IMR-90 (cell line): ENCODE measurements around the gene UNC93B1. TPM values are rescaled to one million over a fixed set of nuclear protein-coding genes. Genes with fewer than 3 reads are reported as not detected.

Source experiments
- ATAC-seq: fragments of 200-7000 bp; cut with Tn5 transposase; 2 replicates; pipeline ENCODE4 v1.9.1; 2020; ENCODE audit warnings: low read depth, mild to moderate bottlenecking, moderate library complexity
- BruUV-seq: library from RNA; stranded (reverse); fragments of 400-500 nt; replicated peaks from 2 replicates; lab custom pipeline; 2021; lab: Mats Ljungman, UMichigan
- CTCF ChIA-PET: fragments of 300-600 bp; formaldehyde crosslinking; extraction: SDS; loops from one replicate; lab custom pipeline; 2021; ENCODE audit warnings: antibody characterized with exemption; lab: Yijun Ruan, JAX
- POLR2A ChIA-PET: fragments of 300-600 bp; sonication (Branson Sonifier 250); formaldehyde crosslinking; loops from one replicate; lab custom pipeline; 2022; ENCODE audit warnings: antibody characterized with exemption; ENCODE audit not compliant: unreplicated experiment; lab: Charles Lee
- DNase-seq: peaks from one replicate; pipeline ENCODE4 v3.0.0; 2013
- H2AFZ ChIP-seq: replicated peaks from 2 replicates; pipeline ENCODE3; 2013; ENCODE audit warnings: low read length, mild to moderate bottlenecking; ENCODE audit not compliant: poor library complexity
- H2AK5ac ChIP-seq: 2 replicates; pipeline ENCODE4 v1.6.1; 2013; ENCODE audit warnings: low read depth, low read length, inconsistent platforms
- H2AK9ac ChIP-seq: replicated peaks from 2 replicates; pipeline ENCODE3; 2013; ENCODE audit warnings: mild to moderate bottlenecking, low read depth, low read length, moderate library complexity; ENCODE audit not compliant: poor library complexity
- H2BK120ac ChIP-seq: 2 replicates; pipeline ENCODE4 v1.6.1; 2013; ENCODE audit warnings: low read depth, low read length, inconsistent platforms
- H2BK15ac ChIP-seq: 3 replicates; pipeline ENCODE4 v1.6.1; 2013; ENCODE audit warnings: low read depth, low read length, inconsistent platforms
- H2BK20ac ChIP-seq: 2 replicates; pipeline ENCODE4 v1.6.1; 2013; ENCODE audit warnings: low read depth, mild to moderate bottlenecking, inconsistent platforms, low read length, moderate library complexity
- H2BK5ac ChIP-seq: 2 replicates; pipeline ENCODE4 v1.6.1; 2013; ENCODE audit warnings: mild to moderate bottlenecking, low read depth, low read length, inconsistent platforms; ENCODE audit not compliant: poor library complexity, severe bottlenecking
- H3K14ac ChIP-seq: replicated peaks from 2 replicates; pipeline ENCODE4 v1.6.1; 2013; ENCODE audit warnings: low read depth, low read length, inconsistent platforms
- H3K18ac ChIP-seq: 2 replicates; pipeline ENCODE4 v1.6.1; 2013; ENCODE audit warnings: low read depth, low read length, control low read depth
- H3K23ac ChIP-seq: 2 replicates; pipeline ENCODE4 v1.6.1; 2013; ENCODE audit warnings: low read depth, low read length, inconsistent platforms
- H3K27ac ChIP-seq: 2 replicates; pipeline ENCODE4 v1.5.1; 2013; ENCODE audit warnings: mild to moderate bottlenecking, control low read depth, low read length; ENCODE audit not compliant: insufficient read depth
- H3K27me3 ChIP-seq: 2 replicates; pipeline ENCODE4 v1.6.1; 2013; ENCODE audit warnings: low read length; ENCODE audit not compliant: control insufficient read depth, insufficient read depth
- H3K36me3 ChIP-seq: 2 replicates; pipeline ENCODE4 v1.6.1; 2013; ENCODE audit warnings: low read length, mixed read lengths; ENCODE audit not compliant: control insufficient read depth, insufficient read depth
- H3K4ac ChIP-seq: 2 replicates; pipeline ENCODE4 v1.6.1; 2013; ENCODE audit warnings: low read depth, low read length, inconsistent platforms
- H3K4me1 ChIP-seq: 2 replicates; pipeline ENCODE4 v1.6.1; 2013; ENCODE audit warnings: low read length, mixed read lengths; ENCODE audit not compliant: control insufficient read depth, insufficient read depth
- H3K4me2 ChIP-seq: 2 replicates; pipeline ENCODE4 v1.6.1; 2013; ENCODE audit warnings: low read depth, mild to moderate bottlenecking, control low read depth, low read length, moderate library complexity
- H3K4me3 ChIP-seq: 2 replicates; pipeline ENCODE4 v1.5.1; 2013; ENCODE audit warnings: low read depth, mild to moderate bottlenecking, control low read depth, low read length, moderate library complexity; ENCODE audit not compliant: insufficient read depth
- H3K56ac ChIP-seq: 2 replicates; pipeline ENCODE4 v1.6.1; 2013; ENCODE audit warnings: low read length, inconsistent platforms; ENCODE audit not compliant: insufficient read depth; ENCODE audit errors: extremely low read depth
- H3K79me1 ChIP-seq, 2 experiments: 2 replicates each; pipeline ENCODE4 v1.6.1; 2013; ENCODE audit warnings: low read length in 2 of 2, inconsistent platforms in 1 of 2, low read depth in 1 of 2
- H3K9ac ChIP-seq: 2 replicates; pipeline ENCODE4 v1.6.1; 2013; ENCODE audit warnings: low read depth, low read length, control low read depth
- H3K9me1 ChIP-seq: 2 replicates; pipeline ENCODE4 v1.6.1; 2013; ENCODE audit warnings: low read length, inconsistent platforms; ENCODE audit not compliant: insufficient read depth
- H3K9me3 ChIP-seq: 2 replicates; pipeline ENCODE4 v1.6.1; 2013; ENCODE audit warnings: low read length; ENCODE audit not compliant: control insufficient read depth, insufficient read depth
- H4K20me1 ChIP-seq: 2 replicates; pipeline ENCODE4 v1.6.1; 2013; ENCODE audit warnings: low read length, inconsistent platforms; ENCODE audit not compliant: insufficient read depth
- H4K5ac ChIP-seq: 2 replicates; pipeline ENCODE4 v1.6.1; 2013; ENCODE audit warnings: mild to moderate bottlenecking, low read depth, low read length, control low read depth
- H4K8ac ChIP-seq, 2 experiments: 2 replicates each; pipeline ENCODE4 v1.6.1; 2013; ENCODE audit warnings: low read depth in 2 of 2, low read length in 2 of 2, control low read depth in 1 of 2, inconsistent platforms in 1 of 2
- H4K91ac ChIP-seq: 2 replicates; pipeline ENCODE4 v1.6.1; 2013; ENCODE audit warnings: low read depth, low read length, inconsistent platforms; ENCODE audit not compliant: insufficient read depth
- BHLHE40 ChIP-seq: fragments of 150-350 bp; IDR thresholded peaks from 2 replicates; pipeline ENCODE4 v1.6.1; 2016; ENCODE audit warnings: mild to moderate bottlenecking, low read depth, low read length
- CEBPB ChIP-seq: IDR thresholded peaks from 2 replicates; pipeline ENCODE4 v1.6.1; 2012; ENCODE audit warnings: low read depth, low read length, improper control_type of control experiment
- CHD1 ChIP-seq: IDR thresholded peaks from 2 replicates; pipeline ENCODE4 v1.6.1; 2012; ENCODE audit warnings: low read depth, low read length, improper control_type of control experiment
- FOS ChIP-seq: fragments of 150-350 bp; IDR thresholded peaks from 2 replicates; pipeline ENCODE4 v1.6.1; 2016; ENCODE audit warnings: low read depth, low read length
- MAFK ChIP-seq: IDR thresholded peaks from 2 replicates; pipeline ENCODE4 v1.6.1; 2012; ENCODE audit warnings: low read depth, low read length, improper control_type of control experiment
- MAZ ChIP-seq: IDR thresholded peaks from 2 replicates; pipeline ENCODE4 v1.6.1; 2012; ENCODE audit warnings: low read depth, mild to moderate bottlenecking, low read length, improper control_type of control experiment, moderate library complexity, borderline replicate concordance
- MXI1 ChIP-seq: IDR thresholded peaks from 2 replicates; pipeline ENCODE4 v1.6.1; 2012; ENCODE audit warnings: low read depth, mild to moderate bottlenecking, low read length, moderate library complexity, borderline replicate concordance
- NFE2L2 ChIP-seq: fragments of 150-350 bp; IDR thresholded peaks from 2 replicates; pipeline ENCODE4 v1.6.1; 2016; ENCODE audit warnings: low read depth, mild to moderate bottlenecking, low read length
- RAD21 ChIP-seq: IDR thresholded peaks from 2 replicates; pipeline ENCODE4 v1.6.1; 2012; ENCODE audit warnings: low read length, improper control_type of control experiment
- RCOR1 ChIP-seq: IDR thresholded peaks from 2 replicates; pipeline ENCODE4 v1.6.1; 2012; ENCODE audit warnings: mild to moderate bottlenecking, low read length, improper control_type of control experiment; ENCODE audit not compliant: insufficient replicate concordance
- RFX5 ChIP-seq: IDR thresholded peaks from 2 replicates; pipeline ENCODE4 v1.8.0; 2012; ENCODE audit warnings: low read depth, mild to moderate bottlenecking, low read length, moderate library complexity
- USF2 ChIP-seq: fragments of 150-350 bp; IDR thresholded peaks from 2 replicates; pipeline ENCODE4 v1.6.1; 2017; ENCODE audit warnings: mild to moderate bottlenecking, antibody characterized with exemption, low read length, low read depth
- WGBS, 2 experiments: methylation state at CpG; one replicate each; pipeline versions ENCODE4 v1.1.5 to v1.1.7; 2013; ENCODE audit warnings: missing lambda C conversion rate in 2 of 2; ENCODE audit not compliant: insufficient read length in 1 of 2; ENCODE audit errors: extremely low coverage in 2 of 2; 5-methylcytosine and 5-hydroxymethylcytosine counted together
- dilution Hi-C: fragments of 300-500 bp; cut with HindIII; formaldehyde crosslinking; loops from one replicate; pipeline ENCODE4 v1.14.3; 2018; ENCODE audit warnings: low sequenced_read_pairs; ENCODE audit not compliant: unreplicated experiment
- in situ Hi-C: fragments of 300-500 bp; cut with MboI; formaldehyde crosslinking; loops from 3 replicates; pipeline ENCODE4 v1.14.3; 2019; ENCODE audit warnings: low sequenced_read_pairs, inconsistent platforms, mixed read lengths
- intact Hi-C: fragments of 100-400 bp; cut with micrococcal nuclease; formaldehyde crosslinking; loops from 2 replicates; pipeline ENCODE4 v1.10.0; 2022
- polyA plus RNA-seq, 3 experiments: library from polyadenylated mRNA; depleted of rRNA; stranded (reverse); fragments of >200 nt; gene quantifications; 2 replicates each; pipeline ENCODE4 v1.2.3, GENCODE V29; 2012; ENCODE audit warnings: low replicate concordance in 1 of 3
- total RNA-seq: library from RNA; depleted of rRNA; stranded (reverse); fragments of >200 nt; gene quantifications from 2 replicates; pipeline ENCODE4 v1.2.3, GENCODE V29; 2012
- TF ChIP-seq, protein P1 (sequence below): fragments of 150-350 bp; IDR thresholded peaks from 2 replicates; pipeline ENCODE4 v1.6.1; 2016; ENCODE audit warnings: low read depth, mild to moderate bottlenecking, low read length, moderate library complexity, borderline replicate concordance
- TF ChIP-seq, protein P2 (sequence below): conservative IDR thresholded peaks from 2 replicates; pipeline ENCODE4 v1.5.1; 2012; ENCODE audit warnings: mild to moderate bottlenecking, low read depth, low read length, improper control_type of control experiment

UNC93B1 gene
- total and polyA plus RNA-seq, 2 of the 4 experiments (the other 2 are of a cell fraction), result 10.9 to 19.2 TPM

GRCh38 chr11:68002575-68002937 lies 1.3 kb downstream of the UNC93B1 start (continued):
- TF ChIP-seq FOS (no peak), RAD21 (no peak), BHLHE40 (no peak), CEBPB (no peak), RFX5 (no peak)

- no TSS peak for BruUV-seq
- Histone ChIP-seq H2AFZ (no peak overlapping the region), H3K14ac (no peak overlapping the region), H3K23ac (no peak overlapping the region), H2BK5ac (no peak overlapping the region), H3K4ac (no peak overlapping the region), H3K9ac (no peak overlapping the region), H3K36me3 (no peaks in the 10 kb centered on the region), H3K9me1 (peaks cover 5% of the 10 kb centered on the region; the same call in 1 of the 2 replicates), H3K27ac (no peak overlapping the region), H3K4me1 (peaks cover 5% of the 10 kb centered on the region), H4K20me1 (no peaks in the 10 kb centered on the region), H2BK120ac (no peak overlapping the region), H3K18ac (no peak overlapping the region), H3K9me3 (no peaks in the 10 kb centered on the region), H4K8ac (no peak overlapping the region), H2BK15ac (no peak overlapping the region), H3K56ac (no peak overlapping the region; the same call in 1 of the 2 replicates), H4K5ac (no peak overlapping the region), H3K4me3 (no peak overlapping the region), H2AK5ac (no peak overlapping the region), H2BK20ac (no peak overlapping the region), H2AK9ac (peak overlapping the region; percentile 28), H4K91ac (no peak overlapping the region), H3K27me3 (no peaks in the 10 kb centered on the region), H3K79me1 (peaks cover 0 to 6% of the 10 kb centered on the region in 2 experiments; a peak in 2 of 4 replicates), H3K4me2 (no peak overlapping the region)
- intact Hi-C loops, result no loop called here
- DNase-seq, result no peak
- no CpG with 5 or more reads among the region's 5 CpGs for WGBS, 2 experiments
- ATAC-seq, result no peak
- dilution Hi-C loops, result no loop called here
- CTCF ChIA-PET, result no interaction called here
- in situ Hi-C loops, result no loop called here
- POLR2A ChIA-PET, result no interaction called here
- no peak for TF ChIP-seq RCOR1
- no peak for TF ChIP-seq RAD21
- TF ChIP-seq CEBPB, result no peak
- no peak for TF ChIP-seq MAFK
- TF ChIP-seq, protein P1, sequence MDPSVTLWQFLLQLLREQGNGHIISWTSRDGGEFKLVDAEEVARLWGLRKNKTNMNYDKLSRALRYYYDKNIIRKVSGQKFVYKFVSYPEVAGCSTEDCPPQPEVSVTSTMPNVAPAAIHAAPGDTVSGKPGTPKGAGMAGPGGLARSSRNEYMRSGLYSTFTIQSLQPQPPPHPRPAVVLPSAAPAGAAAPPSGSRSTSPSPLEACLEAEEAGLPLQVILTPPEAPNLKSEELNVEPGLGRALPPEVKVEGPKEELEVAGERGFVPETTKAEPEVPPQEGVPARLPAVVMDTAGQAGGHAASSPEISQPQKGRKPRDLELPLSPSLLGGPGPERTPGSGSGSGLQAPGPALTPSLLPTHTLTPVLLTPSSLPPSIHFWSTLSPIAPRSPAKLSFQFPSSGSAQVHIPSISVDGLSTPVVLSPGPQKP, result no peak
- no peak for TF ChIP-seq NFE2L2
- no peak for TF ChIP-seq BHLHE40
- TF ChIP-seq MXI1, result no peak
- TF ChIP-seq, protein P2, sequence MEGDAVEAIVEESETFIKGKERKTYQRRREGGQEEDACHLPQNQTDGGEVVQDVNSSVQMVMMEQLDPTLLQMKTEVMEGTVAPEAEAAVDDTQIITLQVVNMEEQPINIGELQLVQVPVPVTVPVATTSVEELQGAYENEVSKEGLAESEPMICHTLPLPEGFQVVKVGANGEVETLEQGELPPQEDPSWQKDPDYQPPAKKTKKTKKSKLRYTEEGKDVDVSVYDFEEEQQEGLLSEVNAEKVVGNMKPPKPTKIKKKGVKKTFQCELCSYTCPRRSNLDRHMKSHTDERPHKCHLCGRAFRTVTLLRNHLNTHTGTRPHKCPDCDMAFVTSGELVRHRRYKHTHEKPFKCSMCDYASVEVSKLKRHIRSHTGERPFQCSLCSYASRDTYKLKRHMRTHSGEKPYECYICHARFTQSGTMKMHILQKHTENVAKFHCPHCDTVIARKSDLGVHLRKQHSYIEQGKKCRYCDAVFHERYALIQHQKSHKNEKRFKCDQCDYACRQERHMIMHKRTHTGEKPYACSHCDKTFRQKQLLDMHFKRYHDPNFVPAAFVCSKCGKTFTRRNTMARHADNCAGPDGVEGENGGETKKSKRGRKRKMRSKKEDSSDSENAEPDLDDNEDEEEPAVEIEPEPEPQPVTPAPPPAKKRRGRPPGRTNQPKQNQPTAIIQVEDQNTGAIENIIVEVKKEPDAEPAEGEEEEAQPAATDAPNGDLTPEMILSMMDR, result no peak
- TF ChIP-seq MAZ, result no peak
- no peak for TF ChIP-seq CHD1
- no peak for TF ChIP-seq USF2
- no peak for TF ChIP-seq FOS
Observed at GRCh38 chr11:67999704-68000103, 4.2 kb downstream of the UNC93B1 start.
